A549 (cell line): ENCODE data around the gene OR4K5.

ENCODE experiments used
- BCL3 ChIP-seq: fragments of >200 bp; sonication (Bioruptor Twin); formaldehyde crosslinking; IDR thresholded peaks from 3 replicates; pipeline ENCODE4 v1.6.1; 2016
- CHD4 ChIP-seq: fragments of 200-600 bp; sonication (generic); IDR thresholded peaks from 2 replicates; pipeline ENCODE4 v1.6.1; 2016; ENCODE audit warnings: antibody characterized with exemption, mild to moderate bottlenecking, borderline replicate concordance
- CTCF ChIP-seq: fragments of >200 bp; sonication (Bioruptor Twin); formaldehyde crosslinking; IDR thresholded peaks from 3 replicates; pipeline ENCODE4 v1.5.1; 2016
- EP300 ChIP-seq, 2 experiments: fragments of >200 bp; sonication (Bioruptor Twin); formaldehyde crosslinking; IDR thresholded peaks; 2 replicates in 1 of 2; 3 replicates in 1 of 2; pipeline ENCODE4 v1.6.1; 2016 to 2017
- ESRRA ChIP-seq: fragments of 150-350 bp; IDR thresholded peaks from 2 replicates; pipeline ENCODE4 v1.6.1; 2014; ENCODE audit warnings: mild to moderate bottlenecking, low read length, borderline replicate concordance
- HMGXB4 ChIP-seq: fragments of 250-450 bp; sonication (Bioruptor Pico); IDR thresholded peaks from 2 replicates; pipeline ENCODE4 v1.5.0; 2021; ENCODE audit warnings: mild to moderate bottlenecking, moderate library complexity, borderline replicate concordance
- MAX ChIP-seq: IDR thresholded peaks from 2 replicates; pipeline ENCODE4 v1.6.1; 2012
- MYC ChIP-seq: IDR thresholded peaks from 2 replicates; pipeline ENCODE4 v1.6.1; 2012; ENCODE audit warnings: mild to moderate bottlenecking, inconsistent platforms, low read length, improper control_type of control experiment, borderline replicate concordance
- PBX3 ChIP-seq: IDR thresholded peaks from 2 replicates; pipeline ENCODE4 v1.6.1; 2012
- POLR2A ChIP-seq: IDR thresholded peaks from 2 replicates; pipeline ENCODE4 v1.6.1; 2012; ENCODE audit warnings: mild to moderate bottlenecking, low read length
- RCOR1 ChIP-seq: fragments of 150-350 bp; IDR thresholded peaks from 2 replicates; pipeline ENCODE4 v1.6.1; 2014; ENCODE audit warnings: antibody characterized with exemption, low read length, low read depth
- SMC3 ChIP-seq: fragments of >200 bp; sonication (Bioruptor Twin); formaldehyde crosslinking; IDR thresholded peaks from 3 replicates; pipeline ENCODE4 v1.6.1; 2018; ENCODE audit warnings: inconsistent platforms
- SREBF2 ChIP-seq: fragments of 450-650 bp; IDR thresholded peaks from 2 replicates; pipeline ENCODE4 v1.6.1; 2014; ENCODE audit warnings: mild to moderate bottlenecking, moderate library complexity
- ZNF302 ChIP-seq: fragments of 250-450 bp; sonication (Bioruptor Pico); IDR thresholded peaks from 2 replicates; pipeline ENCODE4 v1.9.0; 2021; ENCODE audit warnings: inconsistent platforms, mild to moderate bottlenecking, moderate library complexity

- TF ChIP-seq RCOR1 (no peak), ZNF302 (no peak), PBX3 (no peak), POLR2A (no peak), ESRRA (no peak), CTCF (peak; percentile 39; the same call in 1 of the 3 replicates), MAX (no peak), EP300 (IDR thresholded peaks at IDR 0.05) (no peak), CHD4 (no peak), SMC3 (no peak), HMGXB4 (CRISPR knock-in tag) (no peak), MYC (no peak), SREBF2 (no peak), BCL3 (no peak)
Observed at GRCh38 chr14:19947413-19948090, 27.1 kb downstream of the OR4K5 start.
